IMR-90 (cell line): ENCODE measurements around the gene SRD5A1. TPM values are rescaled to one million over a fixed set of nuclear protein-coding genes. Genes with fewer than 3 reads are reported as not detected.

Experiments used
- ATAC-seq: fragments of 200-7000 bp; cut with Tn5 transposase; 2 replicates; pipeline ENCODE4 v1.9.1; 2020; ENCODE audit warnings: low read depth, mild to moderate bottlenecking, moderate library complexity
- BruUV-seq: library from RNA; stranded (reverse); fragments of 400-500 nt; replicated peaks from 2 replicates; lab custom pipeline; 2021; lab: Mats Ljungman, UMichigan
- CTCF ChIA-PET: fragments of 300-600 bp; formaldehyde crosslinking; extraction: SDS; loops from one replicate; lab custom pipeline; 2021; ENCODE audit warnings: antibody characterized with exemption; lab: Yijun Ruan, JAX
- POLR2A ChIA-PET: fragments of 300-600 bp; sonication (Branson Sonifier 250); formaldehyde crosslinking; loops from one replicate; lab custom pipeline; 2022; ENCODE audit warnings: antibody characterized with exemption; ENCODE audit not compliant: unreplicated experiment; lab: Charles Lee
- DNase-seq: peaks from one replicate; pipeline ENCODE4 v3.0.0; 2013
- H2AFZ ChIP-seq: replicated peaks from 2 replicates; pipeline ENCODE3; 2013; ENCODE audit warnings: low read length, mild to moderate bottlenecking; ENCODE audit not compliant: poor library complexity
- H2AK5ac ChIP-seq: 2 replicates; pipeline ENCODE4 v1.6.1; 2013; ENCODE audit warnings: low read depth, low read length, inconsistent platforms
- H2AK9ac ChIP-seq: replicated peaks from 2 replicates; pipeline ENCODE3; 2013; ENCODE audit warnings: mild to moderate bottlenecking, low read depth, low read length, moderate library complexity; ENCODE audit not compliant: poor library complexity
- H2BK120ac ChIP-seq: 2 replicates; pipeline ENCODE4 v1.6.1; 2013; ENCODE audit warnings: low read depth, low read length, inconsistent platforms
- H2BK15ac ChIP-seq: 3 replicates; pipeline ENCODE4 v1.6.1; 2013; ENCODE audit warnings: low read depth, low read length, inconsistent platforms
- H2BK20ac ChIP-seq: 2 replicates; pipeline ENCODE4 v1.6.1; 2013; ENCODE audit warnings: low read depth, mild to moderate bottlenecking, inconsistent platforms, low read length, moderate library complexity
- H2BK5ac ChIP-seq: 2 replicates; pipeline ENCODE4 v1.6.1; 2013; ENCODE audit warnings: mild to moderate bottlenecking, low read depth, low read length, inconsistent platforms; ENCODE audit not compliant: poor library complexity, severe bottlenecking
- H3K14ac ChIP-seq: replicated peaks from 2 replicates; pipeline ENCODE4 v1.6.1; 2013; ENCODE audit warnings: low read depth, low read length, inconsistent platforms
- H3K18ac ChIP-seq: 2 replicates; pipeline ENCODE4 v1.6.1; 2013; ENCODE audit warnings: low read depth, low read length, control low read depth
- H3K23ac ChIP-seq: 2 replicates; pipeline ENCODE4 v1.6.1; 2013; ENCODE audit warnings: low read depth, low read length, inconsistent platforms
- H3K27ac ChIP-seq: 2 replicates; pipeline ENCODE4 v1.5.1; 2013; ENCODE audit warnings: mild to moderate bottlenecking, control low read depth, low read length; ENCODE audit not compliant: insufficient read depth
- H3K27me3 ChIP-seq: 2 replicates; pipeline ENCODE4 v1.6.1; 2013; ENCODE audit warnings: low read length; ENCODE audit not compliant: control insufficient read depth, insufficient read depth
- H3K36me3 ChIP-seq: 2 replicates; pipeline ENCODE4 v1.6.1; 2013; ENCODE audit warnings: low read length, mixed read lengths; ENCODE audit not compliant: control insufficient read depth, insufficient read depth
- H3K4ac ChIP-seq: 2 replicates; pipeline ENCODE4 v1.6.1; 2013; ENCODE audit warnings: low read depth, low read length, inconsistent platforms
- H3K4me1 ChIP-seq: 2 replicates; pipeline ENCODE4 v1.6.1; 2013; ENCODE audit warnings: low read length, mixed read lengths; ENCODE audit not compliant: control insufficient read depth, insufficient read depth
- H3K4me2 ChIP-seq: 2 replicates; pipeline ENCODE4 v1.6.1; 2013; ENCODE audit warnings: low read depth, mild to moderate bottlenecking, control low read depth, low read length, moderate library complexity
- H3K4me3 ChIP-seq: 2 replicates; pipeline ENCODE4 v1.5.1; 2013; ENCODE audit warnings: low read depth, mild to moderate bottlenecking, control low read depth, low read length, moderate library complexity; ENCODE audit not compliant: insufficient read depth
- H3K56ac ChIP-seq: 2 replicates; pipeline ENCODE4 v1.6.1; 2013; ENCODE audit warnings: low read length, inconsistent platforms; ENCODE audit not compliant: insufficient read depth; ENCODE audit errors: extremely low read depth
- H3K79me1 ChIP-seq, 2 experiments: 2 replicates each; pipeline ENCODE4 v1.6.1; 2013; ENCODE audit warnings: low read length in 2 of 2, inconsistent platforms in 1 of 2, low read depth in 1 of 2
- H3K9ac ChIP-seq: 2 replicates; pipeline ENCODE4 v1.6.1; 2013; ENCODE audit warnings: low read depth, low read length, control low read depth
- H3K9me1 ChIP-seq: 2 replicates; pipeline ENCODE4 v1.6.1; 2013; ENCODE audit warnings: low read length, inconsistent platforms; ENCODE audit not compliant: insufficient read depth
- H3K9me3 ChIP-seq: 2 replicates; pipeline ENCODE4 v1.6.1; 2013; ENCODE audit warnings: low read length; ENCODE audit not compliant: control insufficient read depth, insufficient read depth
- H4K20me1 ChIP-seq: 2 replicates; pipeline ENCODE4 v1.6.1; 2013; ENCODE audit warnings: low read length, inconsistent platforms; ENCODE audit not compliant: insufficient read depth
- H4K5ac ChIP-seq: 2 replicates; pipeline ENCODE4 v1.6.1; 2013; ENCODE audit warnings: mild to moderate bottlenecking, low read depth, low read length, control low read depth
- H4K8ac ChIP-seq, 2 experiments: 2 replicates each; pipeline ENCODE4 v1.6.1; 2013; ENCODE audit warnings: low read depth in 2 of 2, low read length in 2 of 2, control low read depth in 1 of 2, inconsistent platforms in 1 of 2
- H4K91ac ChIP-seq: 2 replicates; pipeline ENCODE4 v1.6.1; 2013; ENCODE audit warnings: low read depth, low read length, inconsistent platforms; ENCODE audit not compliant: insufficient read depth
- CEBPB ChIP-seq: IDR thresholded peaks from 2 replicates; pipeline ENCODE4 v1.6.1; 2012; ENCODE audit warnings: low read depth, low read length, improper control_type of control experiment
- ELK1 ChIP-seq: fragments of 150-350 bp; IDR thresholded peaks from 2 replicates; pipeline ENCODE4 v1.6.1; 2016; ENCODE audit warnings: low read depth, mild to moderate bottlenecking, low read length, moderate library complexity, borderline replicate concordance
- MAZ ChIP-seq: IDR thresholded peaks from 2 replicates; pipeline ENCODE4 v1.6.1; 2012; ENCODE audit warnings: low read depth, mild to moderate bottlenecking, low read length, improper control_type of control experiment, moderate library complexity, borderline replicate concordance
- WGBS, 2 experiments: methylation state at CpG; one replicate each; pipeline versions ENCODE4 v1.1.5 to v1.1.7; 2013; ENCODE audit warnings: missing lambda C conversion rate in 2 of 2; ENCODE audit not compliant: insufficient read length in 1 of 2; ENCODE audit errors: extremely low coverage in 2 of 2; 5-methylcytosine and 5-hydroxymethylcytosine counted together
- dilution Hi-C: fragments of 300-500 bp; cut with HindIII; formaldehyde crosslinking; loops from one replicate; pipeline ENCODE4 v1.14.3; 2018; ENCODE audit warnings: low sequenced_read_pairs; ENCODE audit not compliant: unreplicated experiment
- in situ Hi-C: fragments of 300-500 bp; cut with MboI; formaldehyde crosslinking; loops from 3 replicates; pipeline ENCODE4 v1.14.3; 2019; ENCODE audit warnings: low sequenced_read_pairs, inconsistent platforms, mixed read lengths
- intact Hi-C: fragments of 100-400 bp; cut with micrococcal nuclease; formaldehyde crosslinking; loops from 2 replicates; pipeline ENCODE4 v1.10.0; 2022
- polyA plus RNA-seq, 3 experiments: library from polyadenylated mRNA; depleted of rRNA; stranded (reverse); fragments of >200 nt; gene quantifications; 2 replicates each; pipeline ENCODE4 v1.2.3, GENCODE V29; 2012; ENCODE audit warnings: low replicate concordance in 1 of 3
- total RNA-seq: library from RNA; depleted of rRNA; stranded (reverse); fragments of >200 nt; gene quantifications from 2 replicates; pipeline ENCODE4 v1.2.3, GENCODE V29; 2012

SRD5A1 gene
- total and polyA plus RNA-seq, 2 of the 4 experiments (the other 2 are of a cell fraction): 6.3 to 18.2 TPM

- Histone ChIP-seq H2AK5ac (peak overlapping the region; percentile 95), H3K9me3 (no peaks in the 10 kb centered on the region), H3K14ac (peak overlapping the region; percentile 96), H4K91ac (peak overlapping the region; percentile 93), H3K9ac (peak overlapping the region; percentile 32), H3K18ac (peak overlapping the region; percentile 80), H2BK20ac (peak overlapping the region; percentile 98), H3K56ac (peak overlapping the region; percentile 77), H2BK120ac (peak overlapping the region; percentile 99), H4K20me1 (no peaks in the 10 kb centered on the region), H3K79me1 (peaks cover 0 to 9% of the 10 kb centered on the region in 2 experiments; a peak in 2 of 4 replicates), H2AK9ac (peak overlapping the region; percentile 91), H4K5ac (peak overlapping the region; percentile 54), H3K4me1 (peaks cover 20% of the 10 kb centered on the region), H3K36me3 (no peaks in the 10 kb centered on the region), H2BK5ac (peak overlapping the region; percentile 93), H4K8ac (peak overlapping the region; percentile 47 to 92; a peak in 3 of 4 replicates), H3K4me3 (no peak overlapping the region; the same call in 1 of the 2 replicates), H3K4me2 (peak overlapping the region; percentile 75), H3K27ac (peak overlapping the region; percentile 64), H2BK15ac (peak overlapping the region; percentile 89; the same call in 2 of the 3 replicates), H3K27me3 (peaks cover 8% of the 10 kb centered on the region; the same call in 1 of the 2 replicates), H3K4ac (peak overlapping the region; percentile 96), H2AFZ (peak overlapping the region; percentile 90), H3K9me1 (peaks cover 16% of the 10 kb centered on the region), H3K23ac (peak overlapping the region; percentile 94)
- 24% methylated on average over 8 of the region's 11 CpGs; no CpG with 5 or more reads in 1 of the 2 experiments for WGBS, 2 experiments
- DNase-seq: peak; percentile 92
- TF ChIP-seq CEBPB (peak; percentile 56), MAZ (peak; percentile 48; the same call in 1 of the 2 replicates), ELK1 (no peak)
- ChIA-PET CTCF (no interaction called here), POLR2A (no interaction called here)
- intact Hi-C loops: no loop called here
- in situ Hi-C loops: no loop called here
- dilution Hi-C loops: no loop called here
- peak; percentile 90 for ATAC-seq
- no TSS peak for BruUV-seq
Measured at GRCh38 chr5:6704361-6704851, 71.2 kb downstream of the SRD5A1 start.
